A549 (cell line): Measurements from ENCODE around the gene ACSL3. TPM values are rescaled to one million over a fixed set of nuclear protein-coding genes. Genes with fewer than 3 reads are reported as not detected.
A peak's percentile ranks its signal among the peaks of the same experiment; 100 is the strongest.

Experiments used
- ATAC-seq, 2 experiments: fragments of 200-7000 bp in 1 of 2; fragments of >200 bp in 1 of 2; cut with Nextera tagmentation in 1 of 2; cut with Tn5 transposase in 1 of 2; 3 replicates each; pipeline versions ENCODE4 v1.8.0 to v1.9.1; 2018 to 2020; ENCODE audit warnings: mild to moderate bottlenecking in 1 of 2, moderate library complexity in 1 of 2
- CTCF ChIA-PET: fragments of 300-600 bp; sonication (Branson Sonifier 250); formaldehyde crosslinking; extraction: SDS; loops from one replicate; lab custom pipeline; 2021; ENCODE audit warnings: antibody characterized with exemption, inconsistent platforms; lab: Yijun Ruan, JAX
- POLR2A ChIA-PET: fragments of 350-600 bp; formaldehyde crosslinking; extraction: SDS; loops from one replicate; lab custom pipeline; 2021; ENCODE audit warnings: antibody characterized with exemption, inconsistent platforms; lab: Yijun Ruan, JAX
- DNase-seq, 2 experiments: peaks; one replicate each; pipeline versions ENCODE4 v3.0.0 to v3.0.0-alpha.2; 2011 to 2016; ENCODE audit warnings: low read depth in 1 of 2, low spot score in 1 of 2
- FAIRE-seq: peaks from 2 replicates; lab custom pipeline; 2011; peaks lifted over from hg19 to GRCh38; lab: Jason Lieb, UNC
- H3K27ac ChIP-seq, 2 experiments: fragments of >200 bp; sonication (Bioruptor Twin); formaldehyde crosslinking; 3 replicates each; pipeline ENCODE4 v1.5.1; 2016 to 2017
- H3K4me1 ChIP-seq: fragments of >200 bp; sonication (Bioruptor Twin); formaldehyde crosslinking; 3 replicates; pipeline ENCODE4 v1.6.1; 2016
- H3K4me2 ChIP-seq: fragments of >200 bp; sonication (Bioruptor Twin); formaldehyde crosslinking; 3 replicates; pipeline ENCODE4 v1.6.1; 2016
- H3K4me3 ChIP-seq: fragments of >200 bp; sonication (Bioruptor Twin); formaldehyde crosslinking; 3 replicates; pipeline ENCODE4 v1.5.1; 2016
- H3K9me3 ChIP-seq: fragments of >200 bp; sonication (Bioruptor Twin); formaldehyde crosslinking; 3 replicates; pipeline ENCODE4 v1.6.1; 2016
- CBX8 ChIP-seq: fragments of 200-600 bp; sonication (generic); IDR thresholded peaks from 2 replicates; pipeline ENCODE4 v1.6.1; 2016
- EHF ChIP-seq: fragments of 250-450 bp; sonication (Bioruptor Pico); IDR thresholded peaks from 2 replicates; pipeline ENCODE4 v1.5.0; 2020; ENCODE audit warnings: mild to moderate bottlenecking
- FOSL2 ChIP-seq, 2 experiments: fragments of 450-650 bp in 1 of 2; fragments of >200 bp in 1 of 2; sonication (Bioruptor Twin) in 1 of 2; formaldehyde crosslinking; IDR thresholded peaks; 2 replicates each; pipeline versions ENCODE4 v1.5.0 to v1.6.1; 2016 to 2020; ENCODE audit warnings: mild to moderate bottlenecking in 1 of 2, moderate library complexity in 1 of 2
- FOXS1 ChIP-seq: fragments of 250-450 bp; sonication (Bioruptor Pico); IDR thresholded peaks from 2 replicates; pipeline ENCODE4 v1.5.0; 2020; ENCODE audit warnings: mild to moderate bottlenecking, moderate library complexity
- GATA3 ChIP-seq: IDR thresholded peaks from 2 replicates; pipeline ENCODE4 v1.6.1; 2012; ENCODE audit warnings: borderline replicate concordance
- HOXB5 ChIP-seq: fragments of 250-450 bp; sonication (Bioruptor Pico); IDR thresholded peaks from 2 replicates; pipeline ENCODE4 v1.5.0; 2020; ENCODE audit warnings: mild to moderate bottlenecking, moderate library complexity
- MAFK ChIP-seq: fragments of 450-650 bp; IDR thresholded peaks from 2 replicates; pipeline ENCODE4 v1.6.1; 2014; ENCODE audit not compliant: partially characterized antibody
- NPAS2 ChIP-seq: fragments of 250-450 bp; sonication (Bioruptor Pico); IDR thresholded peaks from 2 replicates; pipeline ENCODE4 v1.8.0; 2022; ENCODE audit warnings: mild to moderate bottlenecking, moderate library complexity, borderline replicate concordance
- PHF8 ChIP-seq: fragments of 200-600 bp; sonication (generic); IDR thresholded peaks from 2 replicates; pipeline ENCODE4 v1.6.1; 2016; ENCODE audit warnings: low read depth, mild to moderate bottlenecking, antibody characterized with exemption, moderate library complexity, borderline replicate concordance
- POLR2A ChIP-seq: IDR thresholded peaks from 2 replicates; pipeline ENCODE4 v1.6.1; 2012; ENCODE audit warnings: mild to moderate bottlenecking, low read length
- POLR2AphosphoS2 ChIP-seq: conservative IDR thresholded peaks from 2 replicates; pipeline ENCODE4 v1.6.1; 2012; ENCODE audit warnings: low read length, improper control_type of control experiment, inconsistent platforms
- RCOR1 ChIP-seq: fragments of 150-350 bp; IDR thresholded peaks from 2 replicates; pipeline ENCODE4 v1.6.1; 2014; ENCODE audit warnings: antibody characterized with exemption, low read length, low read depth
- ZNF302 ChIP-seq: fragments of 250-450 bp; sonication (Bioruptor Pico); IDR thresholded peaks from 2 replicates; pipeline ENCODE4 v1.9.0; 2021; ENCODE audit warnings: inconsistent platforms, mild to moderate bottlenecking, moderate library complexity
- ZSCAN20 ChIP-seq: fragments of 250-450 bp; sonication (Bioruptor Pico); IDR thresholded peaks from 2 replicates; pipeline ENCODE4 v1.8.0; 2022; ENCODE audit warnings: mild to moderate bottlenecking, moderate library complexity
- WGBS: methylation state at CpG from one replicate; pipeline ENCODE4 v1.1.6; 2017; ENCODE audit errors: missing lambda C conversion rate; 5-methylcytosine and 5-hydroxymethylcytosine counted together
- polyA plus RNA-seq, 4 experiments: library from polyadenylated mRNA; depleted of rRNA in 3 of 4; stranded (reverse); fragments of >200 nt; fragmentation: RNase III in 1 of 4; extraction: RNeasy Plus Mini Kit Qiagen cat#74134 plus additional on column Dnase treatment in 1 of 4; gene quantifications; 2 replicates in 3 of 4; 3 replicates in 1 of 4; pipeline ENCODE4 v1.2.3, GENCODE V29; 2011 to 2017
- TF ChIP-seq, protein P1 (sequence below): fragments of 200-600 bp; sonication (generic); IDR thresholded peaks from 2 replicates; pipeline ENCODE4 v1.6.1; 2016; ENCODE audit warnings: antibody characterized with exemption, mild to moderate bottlenecking, moderate library complexity
- TF ChIP-seq, protein P2 (sequence below): IDR thresholded peaks from 2 replicates; pipeline ENCODE4 v1.6.1; 2012
- TF ChIP-seq, protein P3 (sequence below): fragments of 450-650 bp; IDR thresholded peaks from 2 replicates; pipeline ENCODE4 v1.6.1; 2014; ENCODE audit warnings: antibody characterized with exemption
- TF ChIP-seq, protein P4 (sequence below): fragments of >200 bp; sonication (Bioruptor Twin); formaldehyde crosslinking; IDR thresholded peaks from 2 replicates; pipeline ENCODE4 v1.6.1; 2016

Gene ACSL3
- polyA plus RNA-seq, 2 of the 4 experiments (the other 2 are of a cell fraction) = 142 to 160 TPM

DNA sequence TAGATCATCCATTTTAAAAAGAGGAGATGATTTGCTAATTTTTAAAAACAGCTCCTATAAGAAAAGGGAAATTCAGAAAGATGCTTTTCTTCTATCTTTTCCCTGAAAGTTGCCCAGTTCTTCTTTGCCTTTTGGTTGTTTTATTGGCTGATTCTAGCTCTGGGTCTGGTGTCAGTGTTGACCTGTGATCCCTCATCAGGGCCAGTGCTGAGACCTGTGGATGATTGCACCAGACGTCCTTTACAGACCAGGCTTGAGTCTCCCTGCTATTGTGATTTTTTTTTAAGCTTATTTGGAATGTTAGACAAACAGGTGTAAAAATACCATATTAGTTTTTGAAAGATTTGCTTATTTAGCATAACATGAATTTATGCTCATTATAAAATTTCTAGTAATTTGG, 88.2 kb downstream of the ACSL3 start:
- FAIRE-seq = no peak
- H3K4me3 ChIP-seq = no peak overlapping the region
- no peak overlapping the region for H3K4me2 ChIP-seq
- ChIA-PET CTCF (interaction anchor here (0.9 to 1.9 kb wide), 4 partner anchors 10 to 258 kb away, joined by 4 to 10 read pairs (median 9); no protein-coding TSS in a partner anchor), POLR2A (no interaction called here)
- WGBS = 64% methylated on average over 1 of the region's 1 CpG
- no peaks in the 10 kb centered on the region for H3K9me3 ChIP-seq
- no peak for ATAC-seq
- 0 out of 2 replicates have a peak, but pooled peaks have one; percentile 40 for TF ChIP-seq POLR2AphosphoS2
- no peak for TF ChIP-seq EHF (CRISPR knock-in tag)
- TF ChIP-seq FOSL2 (IDR thresholded peaks at IDR 0.05) = no peak
- TF ChIP-seq FOSL2 (CRISPR knock-in tag; IDR thresholded peaks at IDR 0.05) = no peak
- no peak for TF ChIP-seq ZNF302 (CRISPR knock-in tag)
- peak; percentile 40 for TF ChIP-seq MAFK
- TF ChIP-seq, protein P1, sequence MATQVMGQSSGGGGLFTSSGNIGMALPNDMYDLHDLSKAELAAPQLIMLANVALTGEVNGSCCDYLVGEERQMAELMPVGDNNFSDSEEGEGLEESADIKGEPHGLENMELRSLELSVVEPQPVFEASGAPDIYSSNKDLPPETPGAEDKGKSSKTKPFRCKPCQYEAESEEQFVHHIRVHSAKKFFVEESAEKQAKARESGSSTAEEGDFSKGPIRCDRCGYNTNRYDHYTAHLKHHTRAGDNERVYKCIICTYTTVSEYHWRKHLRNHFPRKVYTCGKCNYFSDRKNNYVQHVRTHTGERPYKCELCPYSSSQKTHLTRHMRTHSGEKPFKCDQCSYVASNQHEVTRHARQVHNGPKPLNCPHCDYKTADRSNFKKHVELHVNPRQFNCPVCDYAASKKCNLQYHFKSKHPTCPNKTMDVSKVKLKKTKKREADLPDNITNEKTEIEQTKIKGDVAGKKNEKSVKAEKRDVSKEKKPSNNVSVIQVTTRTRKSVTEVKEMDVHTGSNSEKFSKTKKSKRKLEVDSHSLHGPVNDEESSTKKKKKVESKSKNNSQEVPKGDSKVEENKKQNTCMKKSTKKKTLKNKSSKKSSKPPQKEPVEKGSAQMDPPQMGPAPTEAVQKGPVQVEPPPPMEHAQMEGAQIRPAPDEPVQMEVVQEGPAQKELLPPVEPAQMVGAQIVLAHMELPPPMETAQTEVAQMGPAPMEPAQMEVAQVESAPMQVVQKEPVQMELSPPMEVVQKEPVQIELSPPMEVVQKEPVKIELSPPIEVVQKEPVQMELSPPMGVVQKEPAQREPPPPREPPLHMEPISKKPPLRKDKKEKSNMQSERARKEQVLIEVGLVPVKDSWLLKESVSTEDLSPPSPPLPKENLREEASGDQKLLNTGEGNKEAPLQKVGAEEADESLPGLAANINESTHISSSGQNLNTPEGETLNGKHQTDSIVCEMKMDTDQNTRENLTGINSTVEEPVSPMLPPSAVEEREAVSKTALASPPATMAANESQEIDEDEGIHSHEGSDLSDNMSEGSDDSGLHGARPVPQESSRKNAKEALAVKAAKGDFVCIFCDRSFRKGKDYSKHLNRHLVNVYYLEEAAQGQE = no peak
- H3K27ac ChIP-seq = no peak overlapping the region
- DNase-seq = no peak
- peaks cover 8% of the 10 kb centered on the region; the same call in 2 of the 3 replicates for H3K4me1 ChIP-seq

DNA sequence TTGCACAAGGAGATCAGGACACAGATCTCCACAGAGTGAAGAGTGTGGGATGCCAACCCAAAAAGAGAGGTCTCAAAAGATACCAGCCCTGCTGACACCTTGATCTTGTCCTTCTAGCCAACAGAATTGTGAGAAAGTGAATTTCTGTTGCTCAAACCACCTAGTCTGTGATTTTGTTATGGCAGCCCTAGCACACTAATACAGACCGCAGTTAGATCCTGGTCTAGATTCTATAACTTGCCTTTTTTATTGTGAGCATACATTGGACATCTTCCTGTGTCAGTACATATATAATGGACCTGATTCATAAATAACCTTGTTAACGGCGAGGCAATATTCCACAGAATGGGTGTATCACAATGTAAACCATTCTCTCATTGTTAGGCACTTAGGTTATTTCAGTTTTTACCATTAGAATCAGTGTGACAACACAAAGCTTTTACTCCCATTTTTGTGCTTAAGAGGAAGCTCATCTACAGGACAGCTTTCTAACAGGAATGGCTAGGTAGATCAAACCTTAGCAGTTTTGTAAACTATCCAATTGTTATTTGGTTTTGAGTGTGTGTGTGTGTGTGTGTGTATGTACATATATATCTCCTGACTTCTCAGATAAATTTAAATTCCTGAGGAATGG, 89.0 kb downstream of the ACSL3 start:
- TF ChIP-seq ZSCAN20 (CRISPR knock-in tag) = no peak
- no peak for TF ChIP-seq EHF (CRISPR knock-in tag)
- TF ChIP-seq GATA3 = no peak
- no peak for TF ChIP-seq PHF8
- TF ChIP-seq, protein P2, sequence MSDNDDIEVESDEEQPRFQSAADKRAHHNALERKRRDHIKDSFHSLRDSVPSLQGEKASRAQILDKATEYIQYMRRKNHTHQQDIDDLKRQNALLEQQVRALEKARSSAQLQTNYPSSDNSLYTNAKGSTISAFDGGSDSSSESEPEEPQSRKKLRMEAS = no peak
- no peak for TF ChIP-seq POLR2A
- no peak for TF ChIP-seq NPAS2 (CRISPR knock-in tag)
- TF ChIP-seq RCOR1 = no peak
- no peak for TF ChIP-seq CBX8
- TF ChIP-seq POLR2AphosphoS2 = no peak
- TF ChIP-seq FOXS1 = no peak
- TF ChIP-seq, protein P3, sequence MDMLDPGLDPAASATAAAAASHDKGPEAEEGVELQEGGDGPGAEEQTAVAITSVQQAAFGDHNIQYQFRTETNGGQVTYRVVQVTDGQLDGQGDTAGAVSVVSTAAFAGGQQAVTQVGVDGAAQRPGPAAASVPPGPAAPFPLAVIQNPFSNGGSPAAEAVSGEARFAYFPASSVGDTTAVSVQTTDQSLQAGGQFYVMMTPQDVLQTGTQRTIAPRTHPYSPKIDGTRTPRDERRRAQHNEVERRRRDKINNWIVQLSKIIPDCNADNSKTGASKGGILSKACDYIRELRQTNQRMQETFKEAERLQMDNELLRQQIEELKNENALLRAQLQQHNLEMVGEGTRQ = no peak
- TF ChIP-seq, protein P4, sequence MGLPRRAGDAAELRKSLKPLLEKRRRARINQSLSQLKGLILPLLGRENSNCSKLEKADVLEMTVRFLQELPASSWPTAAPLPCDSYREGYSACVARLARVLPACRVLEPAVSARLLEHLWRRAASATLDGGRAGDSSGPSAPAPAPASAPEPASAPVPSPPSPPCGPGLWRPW = no peak
- TF ChIP-seq ZNF302 (CRISPR knock-in tag) = no peak
- no peak for TF ChIP-seq HOXB5 (CRISPR knock-in tag)

More for the DNA sequence above, 89.0 kb downstream of the ACSL3 start:
- no peak for DNase-seq
- 96% methylated on average over 3 of the region's 3 CpGs for WGBS
- Histone ChIP-seq H3K9me3 (no peaks in the 10 kb centered on the region), H3K4me3 (no peak overlapping the region), H3K27ac (no peak overlapping the region), H3K4me2 (no peak overlapping the region), H3K4me1 (peaks cover under 1% of the 10 kb centered on the region; the same call in 1 of the 3 replicates)
- POLR2A ChIA-PET = no interaction called here
- no peak for FAIRE-seq
- CTCF ChIA-PET = interaction anchor here (1.2 to 1.9 kb wide), 3 partner anchors 10 to 11 kb away, joined by 4 to 10 read pairs (median 8); no protein-coding TSS in a partner anchor
- ATAC-seq = no peak; a peak in 1 of 6 replicates
